Measurements from ENCODE around the gene ASB11. TPM values are rescaled to one million over a fixed set of nuclear protein-coding genes. Genes with fewer than 3 reads are reported as not detected.

The ASB11 gene
- polyA plus RNA-seq, 3 donors, result not detected

DNA sequence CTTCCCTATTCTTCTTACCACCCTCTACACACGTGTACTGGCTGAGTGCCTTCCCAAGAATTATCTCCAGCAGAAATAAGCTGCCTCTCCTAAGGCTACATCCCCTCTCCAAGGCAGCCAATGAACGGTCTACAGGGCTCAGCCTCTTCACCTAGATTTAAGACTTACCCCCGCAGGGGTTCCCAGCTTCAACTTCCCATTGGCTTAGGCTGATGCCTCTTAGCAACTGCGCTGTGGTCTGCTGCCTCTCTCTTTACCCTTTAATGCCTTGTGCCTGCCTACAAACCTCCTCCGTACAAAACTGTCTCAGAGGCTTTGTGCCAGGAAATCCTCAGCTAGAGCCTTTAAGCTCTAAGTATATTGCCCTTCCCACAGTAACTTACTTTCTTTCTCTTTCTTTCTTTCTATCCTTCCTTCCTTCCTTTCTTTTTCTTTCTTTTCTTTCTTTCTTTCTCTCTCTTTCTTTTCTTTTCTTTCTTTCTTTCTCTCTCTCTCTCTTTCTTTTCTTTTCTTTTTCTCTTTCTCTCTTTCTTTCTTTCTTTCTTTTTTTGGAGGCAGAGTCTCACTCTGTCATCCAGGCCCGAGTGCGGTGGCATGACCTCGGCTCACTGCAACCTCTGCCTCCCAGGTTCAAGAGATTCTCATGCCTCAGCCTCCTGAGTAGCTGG lies 35.0 kb upstream of the ASB11 start:
- H3K27ac Mint-ChIP-seq, result peak overlapping the region in 3 of 7 donors; percentile 22 to 62 (median 42)

DNA sequence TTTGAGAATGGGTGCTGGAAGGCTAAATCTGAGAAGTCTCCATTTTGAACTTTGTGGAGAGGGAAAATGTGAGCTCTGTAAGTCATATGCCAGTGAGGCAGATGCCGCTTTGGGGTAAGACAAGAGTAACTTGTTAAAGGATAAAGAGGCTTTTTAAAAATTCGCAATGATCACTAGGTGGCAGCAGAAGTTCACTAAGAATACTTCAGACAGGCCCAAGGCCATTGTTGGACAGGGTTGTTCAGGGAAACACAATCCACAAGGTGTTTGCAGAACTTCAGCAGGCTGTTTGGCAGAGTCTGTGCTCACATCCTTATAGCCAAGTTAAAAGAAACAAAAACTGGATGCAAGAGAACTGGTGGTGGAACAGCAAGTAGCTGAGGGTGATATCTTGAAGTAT lies 33.6 kb upstream of the ASB11 start:
- DNase-seq, result peak; percentile 43 to 67 (median 55)
- H3K27ac Mint-ChIP-seq, result no peak overlapping the region
- Histone ChIP-seq H3K79me2 (ENCODE audit: insufficient read depth, low read length) (no peaks in the 10 kb centered on the region), H3K4me2 (replicated peaks; ENCODE audit: extremely low read depth, low read length, poor library complexity, severe bottlenecking) (no peak overlapping the region), H3K9ac (ENCODE audit: insufficient read depth, low read length, poor library complexity, severe bottlenecking) (no peak overlapping the region), H3K27ac (ENCODE audit: low read depth in 1 of 2, low read length in 2 of 2) (no peak overlapping the region), H3K4me1 (ENCODE audit: control insufficient read depth in 1 of 2, insufficient read depth in 2 of 2, low read length in 2 of 2) (peaks cover 6 to 8% of the 10 kb centered on the region in 2 donors), H3K27me3 (ENCODE audit: control insufficient read depth in 2 of 2, insufficient read depth in 2 of 2, low read length in 2 of 2) (peaks cover 0 to 14% of the 10 kb centered on the region in 2 donors), H3K4me3 (replicated peaks in 1 of 3; ENCODE audit: low read depth in 2 of 3, low read length in 3 of 3) (no peak overlapping the region), H4K20me1 (ENCODE audit: insufficient read depth, low read length) (no peaks in the 10 kb centered on the region), H2AFZ (ENCODE audit: insufficient read depth, low read depth, low read length, poor library complexity, severe bottlenecking) (no peak overlapping the region), H3K36me3 (replicated peaks in 1 of 2; ENCODE audit: control insufficient read depth in 1 of 2, insufficient read depth in 2 of 2, low read length in 2 of 2) (no peaks in the 10 kb centered on the region), H3K9me3 (replicated peaks in 1 of 2; ENCODE audit: control insufficient read depth in 1 of 2, insufficient read depth in 1 of 2, low read length in 2 of 2) (no peaks in the 10 kb centered on the region)
- intact Hi-C loops (cut with micrococcal nuclease), result loop anchor here in 1 of 2 donors (5.0 to 10.0 kb wide), 2 partner anchors 116 to 218 kb away; no protein-coding TSS in a partner anchor
- no peak overlapping the region for H3K4me3 Mint-ChIP-seq
- no CpG with 5 or more reads among the region's 2 CpGs for WGBS (ENCODE audit: insufficient coverage)
- no peaks in the 10 kb centered on the region for H3K36me3 Mint-ChIP-seq
- H3K9me3 Mint-ChIP-seq, result no peaks in the 10 kb centered on the region
- TF ChIP-seq, protein P1, sequence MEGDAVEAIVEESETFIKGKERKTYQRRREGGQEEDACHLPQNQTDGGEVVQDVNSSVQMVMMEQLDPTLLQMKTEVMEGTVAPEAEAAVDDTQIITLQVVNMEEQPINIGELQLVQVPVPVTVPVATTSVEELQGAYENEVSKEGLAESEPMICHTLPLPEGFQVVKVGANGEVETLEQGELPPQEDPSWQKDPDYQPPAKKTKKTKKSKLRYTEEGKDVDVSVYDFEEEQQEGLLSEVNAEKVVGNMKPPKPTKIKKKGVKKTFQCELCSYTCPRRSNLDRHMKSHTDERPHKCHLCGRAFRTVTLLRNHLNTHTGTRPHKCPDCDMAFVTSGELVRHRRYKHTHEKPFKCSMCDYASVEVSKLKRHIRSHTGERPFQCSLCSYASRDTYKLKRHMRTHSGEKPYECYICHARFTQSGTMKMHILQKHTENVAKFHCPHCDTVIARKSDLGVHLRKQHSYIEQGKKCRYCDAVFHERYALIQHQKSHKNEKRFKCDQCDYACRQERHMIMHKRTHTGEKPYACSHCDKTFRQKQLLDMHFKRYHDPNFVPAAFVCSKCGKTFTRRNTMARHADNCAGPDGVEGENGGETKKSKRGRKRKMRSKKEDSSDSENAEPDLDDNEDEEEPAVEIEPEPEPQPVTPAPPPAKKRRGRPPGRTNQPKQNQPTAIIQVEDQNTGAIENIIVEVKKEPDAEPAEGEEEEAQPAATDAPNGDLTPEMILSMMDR (IDR thresholded peaks at IDR 0.05), result peak; percentile 52
- peaks cover 13% of the 10 kb centered on the region for H3K4me1 Mint-ChIP-seq
- peaks cover 0 to 22% (median 8%) of the 10 kb centered on the region in 3 donors for H3K27me3 Mint-ChIP-seq (ENCODE audit: low read depth in 3 of 3)

More for the DNA sequence above, 35.0 kb upstream of the ASB11 start:
- Histone ChIP-seq H3K4me1 (ENCODE audit: control insufficient read depth in 1 of 2, insufficient read depth in 2 of 2, low read length in 2 of 2) (peaks cover 6 to 8% of the 10 kb centered on the region in 2 donors), H3K27ac (ENCODE audit: low read depth in 1 of 2, low read length in 2 of 2) (no peak overlapping the region), H3K36me3 (replicated peaks in 1 of 2; ENCODE audit: control insufficient read depth in 1 of 2, insufficient read depth in 2 of 2, low read length in 2 of 2) (no peaks in the 10 kb centered on the region), H3K27me3 (ENCODE audit: control insufficient read depth in 2 of 2, insufficient read depth in 2 of 2, low read length in 2 of 2) (peaks cover 0 to 11% of the 10 kb centered on the region in 2 donors), H4K20me1 (ENCODE audit: insufficient read depth, low read length) (no peaks in the 10 kb centered on the region), H3K79me2 (ENCODE audit: insufficient read depth, low read length) (no peaks in the 10 kb centered on the region), H3K9me3 (replicated peaks in 1 of 2; ENCODE audit: control insufficient read depth in 1 of 2, insufficient read depth in 1 of 2, low read length in 2 of 2) (no peaks in the 10 kb centered on the region), H3K9ac (ENCODE audit: insufficient read depth, low read length, poor library complexity, severe bottlenecking) (no peak overlapping the region), H3K4me3 (replicated peaks in 1 of 3; ENCODE audit: low read depth in 2 of 3, low read length in 3 of 3) (no peak overlapping the region), H3K4me2 (replicated peaks; ENCODE audit: extremely low read depth, low read length, poor library complexity, severe bottlenecking) (no peak overlapping the region), H2AFZ (ENCODE audit: insufficient read depth, low read depth, low read length, poor library complexity, severe bottlenecking) (no peak overlapping the region)
- TF ChIP-seq, protein P1 (IDR thresholded peaks at IDR 0.05), result no peak
- Mint-ChIP-seq H3K36me3 (no peaks in the 10 kb centered on the region), H3K4me1 (peaks cover 13% of the 10 kb centered on the region), H3K9me3 (no peaks in the 10 kb centered on the region), H3K27me3 (ENCODE audit: low read depth in 3 of 3) (peaks cover 0 to 20% (median 6%) of the 10 kb centered on the region in 3 donors), H3K4me3 (no peak overlapping the region)
- 38% methylated on average over 4 of the region's 8 CpGs for WGBS (ENCODE audit: insufficient coverage)
- intact Hi-C loops (cut with micrococcal nuclease), result no loop called here
- no peak for DNase-seq
